Duodenal mucosa (tissue), 2 donors: ENCODE results near the gene BPIFA2.
"Not testable (repeated sequence)": the region's sequence is repeated elsewhere in the genome, so short reads cannot be mapped to it uniquely, and the experiment has no call there.

ENCODE experiments used
- H3K27ac ChIP-seq: one replicate; pipeline ENCODE4 v1.7.0; 2013; ENCODE audit warnings: low read depth, low read length
- H3K27me3 ChIP-seq, 2 donors: one replicate each; pipeline ENCODE4 v1.7.0; 2013; ENCODE audit warnings: low read length in 2 of 2, control low read depth in 1 of 2; ENCODE audit not compliant: insufficient read depth in 2 of 2, control insufficient read depth in 1 of 2
- H3K36me3 ChIP-seq, 2 donors: one replicate each; pipeline ENCODE4 v1.7.0; 2013; ENCODE audit warnings: low read length in 2 of 2, control low read depth in 1 of 2; ENCODE audit not compliant: insufficient read depth in 2 of 2, control insufficient read depth in 1 of 2
- H3K4me1 ChIP-seq, 2 donors: one replicate each; pipeline ENCODE4 v1.7.0; 2013; ENCODE audit warnings: low read length in 2 of 2, control low read depth in 1 of 2; ENCODE audit not compliant: insufficient read depth in 2 of 2, control insufficient read depth in 1 of 2
- H3K4me3 ChIP-seq, 2 donors: one replicate each; pipeline ENCODE4 v1.7.0; 2013; ENCODE audit warnings: low read length in 2 of 2, low read depth in 1 of 2
- H3K9ac ChIP-seq, 2 donors: one replicate each; pipeline ENCODE4 v1.7.0; 2013; ENCODE audit warnings: low read length in 2 of 2, low read depth in 1 of 2
- H3K9me3 ChIP-seq, 2 donors: one replicate each; pipeline ENCODE4 v1.7.0; 2013; ENCODE audit warnings: low read length in 2 of 2, control low read depth in 1 of 2; ENCODE audit not compliant: control insufficient read depth in 1 of 2

BPIFA2 gene

GRCh38 chr20:33175123-33175522 lies 7.2 kb downstream of the BPIFA2 start:
- Histone ChIP-seq H3K4me1 (no peaks in the 10 kb centered on the region), H3K9me3 (no peaks in the 10 kb centered on the region), H3K36me3 (no peaks in the 10 kb centered on the region), H3K27me3 (no peaks in the 10 kb centered on the region), H3K27ac (no peak overlapping the region), H3K4me3 (no peak overlapping the region), H3K9ac (no peak overlapping the region)

- no peaks in the 10 kb centered on the region for H3K9me3 ChIP-seq
- no peaks in the 10 kb centered on the region for H3K27me3 ChIP-seq
- H3K4me1 ChIP-seq = no peaks in the 10 kb centered on the region
- no peak overlapping the region for H3K4me3 ChIP-seq
- H3K9ac ChIP-seq = no peak overlapping the region
- no peak overlapping the region for H3K27ac ChIP-seq
- H3K36me3 ChIP-seq = no peaks in the 10 kb centered on the region
These were observed 8.1 kb downstream of the BPIFA2 start for GRCh38 chr20:33176101-33176500.

- H3K4me1 ChIP-seq = no peaks in the 10 kb centered on the region
- H3K36me3 ChIP-seq = no peaks in the 10 kb centered on the region
- no peaks in the 10 kb centered on the region for H3K27me3 ChIP-seq
- no peak overlapping the region for H3K4me3 ChIP-seq
- H3K9ac ChIP-seq = no peak overlapping the region
- no peaks in the 10 kb centered on the region for H3K9me3 ChIP-seq
- H3K27ac ChIP-seq = no peak overlapping the region
These were observed 9.9 kb downstream of the BPIFA2 start for GRCh38 chr20:33177866-33178265.

- no peaks in the 10 kb centered on the region for H3K36me3 ChIP-seq
- peaks cover 0 to 2% of the 10 kb centered on the region in 2 donors for H3K9me3 ChIP-seq
- H3K4me3 ChIP-seq = no peak overlapping the region
- no peak overlapping the region for H3K27ac ChIP-seq
- H3K4me1 ChIP-seq = no peaks in the 10 kb centered on the region
- no peaks in the 10 kb centered on the region for H3K27me3 ChIP-seq
- no peak overlapping the region for H3K9ac ChIP-seq
These were observed 10.8 kb downstream of the BPIFA2 start for GRCh38 chr20:33178726-33179125.

- H3K4me3 ChIP-seq = no peak overlapping the region
- no peak overlapping the region for H3K27ac ChIP-seq
These were observed 12.2 kb downstream of the BPIFA2 start for GRCh38 chr20:33180169-33180568.

GRCh38 chr20:33181482-33182093 lies 13.6 kb downstream of the BPIFA2 start:
- Histone ChIP-seq H3K9ac (no peak overlapping the region), H3K27me3 (no peaks in the 10 kb centered on the region), H3K4me1 (no peaks in the 10 kb centered on the region), H3K27ac (no peak overlapping the region), H3K36me3 (no peaks in the 10 kb centered on the region), H3K9me3 (peaks cover 0 to 2% of the 10 kb centered on the region in 2 donors), H3K4me3 (no peak overlapping the region)

More at GRCh38 chr20:33180169-33180568, 12.2 kb downstream of the BPIFA2 start:
- Histone ChIP-seq H3K9ac (no peak overlapping the region), H3K36me3 (no peaks in the 10 kb centered on the region), H3K27me3 (no peaks in the 10 kb centered on the region), H3K4me1 (no peaks in the 10 kb centered on the region), H3K9me3 (peaks cover 0 to 2% of the 10 kb centered on the region in 2 donors)

GRCh38 chr20:33183312-33183711 lies 15.4 kb downstream of the BPIFA2 start:
- no peaks in the 10 kb centered on the region for H3K36me3 ChIP-seq
- H3K4me1 ChIP-seq = no peaks in the 10 kb centered on the region
- H3K9me3 ChIP-seq = peaks cover 0 to 2% of the 10 kb centered on the region in 2 donors
- H3K9ac ChIP-seq = no peak overlapping the region
- H3K27ac ChIP-seq = no peak overlapping the region
- no peaks in the 10 kb centered on the region for H3K27me3 ChIP-seq
- no peak overlapping the region for H3K4me3 ChIP-seq

GRCh38 chr20:33185031-33185590 lies 17.2 kb downstream of the BPIFA2 start:
- not testable (repeated sequence) for H3K9me3 ChIP-seq, H3K4me3 ChIP-seq, H3K36me3 ChIP-seq, H3K4me1 ChIP-seq, H3K27ac ChIP-seq, H3K27me3 ChIP-seq, H3K9ac ChIP-seq

GRCh38 chr20:33187491-33187890 lies 19.5 kb downstream of the BPIFA2 start:
- Histone ChIP-seq H3K27ac (no peak overlapping the region), H3K4me1 (no peaks in the 10 kb centered on the region), H3K27me3 (no peaks in the 10 kb centered on the region), H3K36me3 (no peaks in the 10 kb centered on the region), H3K9ac (no peak overlapping the region), H3K4me3 (no peak overlapping the region), H3K9me3 (peaks cover 0 to 2% of the 10 kb centered on the region in 2 donors)

GRCh38 chr20:33188421-33188820 lies 20.5 kb downstream of the BPIFA2 start:
- Histone ChIP-seq H3K9me3 (no peaks in the 10 kb centered on the region), H3K4me3 (no peak overlapping the region), H3K4me1 (no peaks in the 10 kb centered on the region), H3K27me3 (no peaks in the 10 kb centered on the region), H3K36me3 (no peaks in the 10 kb centered on the region), H3K9ac (no peak overlapping the region), H3K27ac (no peak overlapping the region)
